GM19238 (cell line): ENCODE results near the gene ADPRM.
"Not testable (repeated sequence)": the region's sequence is repeated elsewhere in the genome, so short reads cannot be mapped to it uniquely, and the experiment has no call there.

Source experiments
- DNase-seq: peaks from one replicate; pipeline ENCODE4 v3.0.0; 2011; ENCODE audit warnings: low spot score; ENCODE audit not compliant: insufficient read length

The ADPRM gene

DNA sequence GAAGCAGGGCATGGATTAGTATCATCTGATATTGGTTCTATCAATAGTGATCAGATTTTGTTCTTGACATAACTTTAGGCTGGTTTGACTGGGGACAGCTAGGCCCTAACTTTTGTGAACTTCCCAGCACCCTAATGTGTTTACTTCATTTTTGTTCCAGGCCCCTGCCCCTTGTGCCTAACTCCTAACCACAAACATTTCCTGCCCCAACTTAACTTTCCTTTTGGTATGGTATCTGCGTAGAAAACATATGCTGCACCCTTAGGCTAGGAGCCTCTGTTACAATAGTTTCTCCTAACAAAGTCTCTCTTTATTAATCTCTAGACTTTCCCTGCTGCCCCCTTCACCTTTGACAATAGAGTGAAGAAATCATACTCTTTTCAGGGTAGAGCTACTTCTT is 2.5 kb downstream of the ADPRM start:
- DNase-seq, result no peak

DNA sequence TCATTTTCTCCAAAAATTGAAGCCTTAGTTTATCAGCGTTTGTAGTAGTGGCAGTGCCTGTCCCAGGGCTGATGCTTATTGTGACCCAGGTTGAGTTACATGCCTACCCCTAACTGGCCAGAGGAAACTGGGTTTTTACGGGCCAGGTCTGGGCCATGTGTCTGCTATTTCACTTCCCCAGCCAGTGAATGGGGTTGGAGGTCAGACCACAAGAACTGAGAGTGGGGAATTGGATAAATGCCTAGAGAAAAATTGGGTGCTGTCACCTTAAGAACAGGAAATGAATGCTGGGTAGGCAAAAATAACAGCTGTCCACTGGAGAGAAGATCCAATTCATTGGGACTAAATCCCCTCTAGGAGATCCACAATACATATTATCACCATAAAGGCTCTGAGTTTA is 5.2 kb downstream of the ADPRM start:
- no peak for DNase-seq

DNA sequence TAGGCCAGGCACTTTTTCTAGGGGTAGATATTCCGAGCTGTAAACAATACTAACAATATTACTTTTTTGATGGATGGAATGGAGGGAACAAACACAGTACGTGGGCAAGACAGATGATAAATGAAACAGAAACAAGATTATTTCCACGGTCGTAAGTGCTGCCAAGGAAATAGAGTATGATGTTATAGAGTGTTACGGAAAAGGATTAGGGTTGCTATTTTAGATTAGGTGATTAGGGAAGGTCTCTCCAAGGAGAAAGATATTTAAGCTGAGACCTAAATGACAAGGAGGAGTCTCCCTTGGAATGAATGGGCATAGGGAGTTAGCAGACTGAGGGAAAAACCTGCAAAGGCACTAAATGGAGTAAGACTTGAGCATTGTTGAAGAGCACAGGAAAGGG is 8.3 kb downstream of the ADPRM start:
- no peak for DNase-seq

DNA sequence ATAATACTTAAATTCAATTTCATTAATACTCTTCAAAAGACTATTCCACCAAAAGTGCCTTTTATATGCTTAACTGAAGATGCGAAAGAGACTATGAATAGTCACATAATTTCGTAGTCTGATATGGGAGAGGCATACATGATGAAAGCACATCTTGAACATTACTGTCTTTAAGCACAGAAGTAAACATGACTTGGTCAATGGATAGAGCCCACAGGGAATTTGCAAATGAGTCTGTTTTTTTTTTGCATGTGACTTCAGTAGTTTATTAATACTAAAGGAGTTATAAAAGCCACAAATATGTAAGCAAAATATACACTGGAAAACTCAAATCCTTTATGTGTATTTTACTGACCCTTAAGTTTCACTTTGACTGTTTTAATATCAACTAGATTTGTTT is 15.9 kb downstream of the ADPRM start:
- no peak for DNase-seq

DNA sequence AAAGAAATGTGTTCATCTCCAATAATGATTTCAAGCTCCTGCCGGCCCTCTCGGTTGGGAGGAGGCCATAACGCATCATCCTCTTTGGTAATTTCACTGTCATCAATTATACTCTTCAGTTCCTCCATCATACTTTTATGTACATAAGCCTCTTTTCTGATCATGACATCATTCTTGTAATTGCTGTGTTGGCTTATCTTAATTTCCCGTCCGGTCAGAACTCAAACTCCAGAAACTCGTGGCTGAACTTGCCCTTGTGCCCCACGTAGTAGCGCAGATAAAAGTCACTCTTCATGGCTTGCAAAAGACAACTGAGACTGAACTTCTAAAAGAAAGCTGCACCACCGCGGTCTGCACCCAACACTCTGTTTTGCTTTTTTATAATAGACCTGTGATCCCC is 18.8 kb downstream of the ADPRM start:
- DNase-seq, result no peak

DNA sequence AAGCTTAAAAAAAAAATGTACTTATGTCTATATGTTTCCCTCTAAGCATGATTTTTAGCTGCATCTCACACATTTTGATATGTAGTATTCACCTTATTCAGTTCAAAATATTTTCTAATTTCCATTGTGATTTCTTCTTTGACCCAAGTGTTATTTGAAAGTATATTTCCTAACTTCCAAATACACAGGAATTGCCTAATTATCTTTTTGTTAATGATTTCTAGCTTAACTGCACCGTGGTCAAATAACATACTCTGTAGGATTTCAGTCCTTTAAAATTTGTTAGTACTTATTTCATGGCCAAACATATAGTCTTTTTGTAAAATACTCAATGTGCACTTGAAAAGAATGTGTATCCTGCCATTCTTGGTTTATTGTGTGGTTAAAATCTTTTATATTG is 21.2 kb downstream of the ADPRM start:
- DNase-seq, result no peak

DNA sequence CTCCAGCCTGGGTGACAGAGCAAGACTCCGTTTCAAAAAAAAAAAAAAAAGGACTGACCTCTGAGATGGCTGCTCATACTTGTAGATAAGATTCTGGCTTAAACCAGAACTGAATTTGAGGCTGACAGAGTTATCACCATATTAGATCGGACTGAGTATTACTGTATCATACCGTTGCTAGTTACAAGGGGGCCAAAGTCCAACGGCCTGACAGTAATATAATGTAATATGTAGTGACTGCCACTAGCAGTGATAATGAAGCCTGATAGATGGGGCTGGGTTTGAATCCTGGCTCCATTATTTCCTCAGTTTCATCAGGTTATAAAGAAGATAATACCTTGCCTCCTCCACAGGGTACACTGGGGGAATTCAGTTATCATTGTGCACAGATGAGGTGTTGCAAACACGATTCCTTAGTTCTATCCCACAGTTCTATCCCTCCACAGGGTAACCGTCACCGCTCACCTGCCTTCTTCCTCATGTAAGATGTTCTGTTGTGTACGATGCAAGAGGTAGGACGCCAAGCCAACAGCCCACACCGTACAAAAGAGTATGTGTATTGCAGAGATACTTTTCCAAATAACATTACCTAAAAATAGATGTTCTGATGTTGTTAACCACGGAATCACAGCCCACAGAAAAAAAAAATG is 27.3 kb downstream of the ADPRM start:
- DNase-seq, result no peak

DNA sequence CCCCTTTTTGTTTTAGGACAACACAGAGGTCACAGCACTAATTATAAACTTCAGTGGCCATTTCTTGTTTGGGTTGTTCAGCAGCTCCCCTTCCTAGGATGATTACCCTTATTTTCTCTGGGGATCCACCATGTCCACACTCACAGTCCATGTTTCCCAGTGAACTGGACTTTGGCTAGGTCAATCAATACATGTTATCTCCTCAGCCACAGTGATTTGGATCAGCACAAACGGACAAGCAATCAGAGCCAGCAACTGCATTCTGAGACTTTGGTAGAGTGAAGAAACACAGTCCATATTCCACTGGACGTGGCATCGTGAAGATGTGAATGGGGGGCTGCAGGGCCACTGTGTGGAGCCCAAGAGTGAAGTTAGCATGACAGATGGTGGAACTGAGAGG is 27.9 kb downstream of the ADPRM start:
- no peak for DNase-seq

DNA sequence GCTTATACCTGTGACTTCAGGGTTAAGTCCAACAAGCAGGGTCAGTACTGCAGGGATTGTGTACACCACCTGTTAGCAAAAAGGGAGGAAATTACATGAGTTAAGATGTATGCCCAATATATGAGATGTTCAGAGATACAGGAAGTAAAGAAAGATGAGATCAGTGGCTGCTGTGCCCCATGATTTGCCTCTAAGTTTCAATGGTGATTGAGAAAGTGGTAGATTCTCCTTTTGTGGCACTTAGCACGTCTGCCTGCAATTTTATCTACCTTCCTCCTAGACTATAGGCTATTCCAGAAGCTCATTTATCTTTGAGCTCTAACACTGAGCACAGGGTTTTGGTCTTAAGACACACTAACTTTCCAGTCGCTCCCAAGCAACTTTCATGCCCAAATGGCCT is 28.8 kb downstream of the ADPRM start:
- no peak for DNase-seq

DNA sequence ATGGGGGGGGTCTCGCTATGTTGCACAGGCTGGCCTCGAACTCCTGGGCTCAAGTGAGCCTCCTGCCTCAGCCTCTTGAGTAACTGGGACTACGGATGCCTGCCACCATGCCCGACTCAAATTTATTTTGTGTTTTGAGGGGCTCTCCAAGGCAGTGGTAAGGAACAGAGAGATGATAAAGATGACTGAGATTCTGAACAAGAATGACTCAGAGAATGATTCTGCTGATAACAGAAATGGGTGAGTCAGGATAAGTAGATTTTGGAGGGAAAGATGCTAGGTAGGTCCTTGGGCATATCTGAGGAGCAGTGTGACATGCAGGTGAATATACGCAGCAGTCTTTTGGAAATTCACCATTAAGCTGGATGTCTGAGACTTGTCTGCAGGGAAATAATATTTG is 29.8 kb downstream of the ADPRM start:
- no peak for DNase-seq

DNA sequence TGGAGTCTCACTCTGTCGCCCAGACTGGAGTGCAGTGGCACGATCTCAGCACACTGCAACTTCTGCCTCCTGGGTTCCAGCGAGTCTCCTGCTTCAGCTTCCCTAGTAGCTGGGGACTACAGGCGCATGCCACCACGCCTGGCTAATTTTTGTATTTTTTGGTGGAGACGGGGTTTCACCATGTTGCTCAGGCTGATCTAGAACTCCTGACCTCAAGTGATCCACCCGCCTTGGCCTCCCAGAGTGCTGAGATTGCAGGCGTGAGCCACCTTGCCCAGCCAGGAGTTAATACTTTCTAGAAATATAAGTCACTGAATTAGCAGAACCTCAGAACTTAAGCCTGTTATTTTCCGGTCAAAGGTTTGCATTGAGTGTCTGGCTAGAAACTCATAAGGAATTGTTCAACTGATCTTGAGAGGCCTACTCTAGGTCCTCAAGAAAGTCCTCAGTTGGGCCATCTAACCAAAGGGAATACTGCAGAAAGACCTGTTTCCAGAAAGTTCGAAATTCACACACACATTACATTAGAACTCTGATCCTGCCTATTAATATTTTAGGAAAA is 31.0 kb downstream of the ADPRM start:
- no peak for DNase-seq

DNA sequence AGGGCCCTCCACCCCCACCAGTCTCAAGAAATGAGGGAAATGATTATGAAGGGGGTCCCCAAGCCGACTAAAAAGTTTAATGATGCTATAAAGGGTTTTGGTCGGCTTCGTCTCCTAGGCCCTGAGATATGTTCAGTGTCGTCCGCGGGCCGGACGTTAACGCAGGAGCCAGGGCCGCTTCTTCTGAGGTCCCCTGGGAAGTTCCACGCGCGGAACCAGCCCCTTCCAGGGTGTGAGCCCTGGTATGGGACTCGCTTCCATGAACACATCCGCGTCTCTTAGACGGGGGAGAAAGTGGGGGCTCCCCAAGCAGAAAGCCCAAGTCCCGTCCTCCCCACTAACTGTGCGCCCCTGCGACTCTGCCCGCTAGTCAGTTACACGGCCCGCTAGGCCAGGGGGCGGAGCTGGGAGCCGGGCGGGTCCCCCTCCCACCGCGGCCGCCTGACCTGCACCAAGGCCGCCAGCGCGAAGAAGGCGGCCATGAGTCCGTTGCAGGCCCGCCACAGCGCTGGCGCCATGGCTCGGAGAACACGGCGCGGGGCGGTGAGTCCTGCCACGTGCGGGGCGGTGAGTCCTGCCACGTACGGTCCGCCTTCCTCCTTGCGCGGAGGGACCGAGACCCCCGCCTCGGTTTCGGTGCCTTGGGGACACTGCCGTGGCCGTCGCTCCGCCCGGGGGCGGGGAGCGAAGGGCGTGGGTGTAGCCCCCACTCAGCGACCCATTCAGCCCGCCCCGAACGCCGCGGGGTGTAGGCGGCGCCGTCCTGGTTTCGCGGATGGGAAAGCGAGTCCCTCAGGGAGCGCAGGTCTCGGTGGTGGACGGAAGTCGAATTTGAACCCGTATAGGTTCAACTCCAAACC is 32.2 kb downstream of the ADPRM start, which contains the start of gene TMEM220:
TMEM220 (minus strand) TSS at position 690 of the 860 bp plus-strand sequence; CDS start at position 518, 172 bp downstream.
- DNase-seq, result peak; percentile 19

DNA sequence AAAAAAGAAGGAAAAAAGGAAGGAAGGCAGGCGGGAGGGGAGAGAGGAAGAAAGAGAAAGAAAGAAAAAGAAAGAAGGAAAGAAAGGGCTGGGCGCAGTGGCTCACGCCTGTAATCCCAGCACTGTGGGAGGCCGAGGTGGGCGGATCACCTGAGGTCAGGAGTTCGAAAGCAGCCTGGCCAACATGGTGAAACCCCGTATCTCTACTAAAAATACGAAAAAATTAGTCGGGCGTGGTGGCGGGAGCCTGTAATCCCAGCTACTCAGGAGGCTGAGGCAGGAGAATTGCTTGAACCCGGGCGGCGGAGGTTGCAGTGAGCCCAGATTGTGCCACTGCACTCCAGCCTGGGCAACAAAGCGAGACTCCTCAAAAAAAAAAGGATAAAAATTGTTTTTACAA is 32.9 kb downstream of the ADPRM start:
- not testable (repeated sequence) for DNase-seq

DNA sequence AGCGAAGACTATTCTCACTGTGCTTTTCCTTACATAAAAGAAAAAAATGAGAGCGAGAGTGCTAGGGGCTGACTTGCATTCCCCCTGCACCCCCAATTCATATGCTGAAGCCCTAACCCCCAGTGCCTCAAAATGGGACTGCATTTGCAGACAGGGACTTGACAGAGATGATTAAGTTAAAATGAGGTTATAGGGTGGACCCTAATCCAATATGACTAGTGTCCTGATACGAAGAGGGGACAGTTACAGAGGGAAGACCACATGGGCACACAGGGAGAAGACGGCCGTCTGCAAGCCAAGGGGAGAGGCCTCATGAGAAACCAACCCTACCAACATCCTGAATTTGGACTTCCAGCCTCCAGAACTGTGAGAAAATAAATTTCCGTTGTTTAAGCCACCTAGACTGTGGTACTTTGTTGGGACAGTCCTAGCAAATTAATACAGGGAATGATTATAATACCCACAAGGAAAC is 34.0 kb downstream of the ADPRM start:
- no peak for DNase-seq

DNA sequence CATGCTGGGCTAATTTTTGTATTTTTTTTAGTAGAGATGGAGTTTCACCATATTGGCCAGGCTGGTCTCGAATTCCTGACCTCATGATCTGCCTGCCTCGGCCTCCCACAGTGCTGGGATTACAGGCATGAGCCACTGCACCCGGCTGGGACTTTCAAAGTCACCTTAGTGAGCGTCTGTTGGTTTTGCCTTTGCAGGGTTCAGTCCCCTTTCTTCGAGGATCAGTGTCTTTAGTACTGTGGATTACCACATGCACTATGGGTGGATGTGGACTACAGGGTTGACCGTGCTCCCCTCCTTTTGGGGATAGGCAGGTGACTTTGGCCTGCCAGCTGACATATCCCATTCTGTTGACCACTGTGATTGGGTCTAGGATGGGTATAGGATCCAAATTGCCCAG is 34.7 kb downstream of the ADPRM start:
- not testable (repeated sequence) for DNase-seq

DNA sequence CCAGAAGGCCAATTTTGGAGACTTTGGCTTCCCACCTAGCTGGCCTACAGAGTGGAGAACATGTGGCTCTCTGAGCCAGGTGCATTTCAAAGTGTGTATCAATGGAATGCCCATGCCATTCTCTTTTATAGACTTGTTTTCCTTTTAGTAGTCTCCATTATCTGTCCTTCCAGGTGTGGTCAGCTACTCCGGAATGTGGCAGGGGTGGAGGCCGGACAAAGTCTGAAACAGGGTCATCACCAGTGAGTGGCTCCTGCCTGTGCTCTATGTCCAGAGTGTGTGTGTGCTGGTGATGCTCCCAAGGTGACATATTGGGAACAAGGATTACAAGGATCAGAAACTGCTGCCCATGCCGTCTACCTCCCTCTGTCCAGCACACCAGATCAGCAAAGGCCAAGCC is 36.3 kb downstream of the ADPRM start:
- no peak for DNase-seq

DNA sequence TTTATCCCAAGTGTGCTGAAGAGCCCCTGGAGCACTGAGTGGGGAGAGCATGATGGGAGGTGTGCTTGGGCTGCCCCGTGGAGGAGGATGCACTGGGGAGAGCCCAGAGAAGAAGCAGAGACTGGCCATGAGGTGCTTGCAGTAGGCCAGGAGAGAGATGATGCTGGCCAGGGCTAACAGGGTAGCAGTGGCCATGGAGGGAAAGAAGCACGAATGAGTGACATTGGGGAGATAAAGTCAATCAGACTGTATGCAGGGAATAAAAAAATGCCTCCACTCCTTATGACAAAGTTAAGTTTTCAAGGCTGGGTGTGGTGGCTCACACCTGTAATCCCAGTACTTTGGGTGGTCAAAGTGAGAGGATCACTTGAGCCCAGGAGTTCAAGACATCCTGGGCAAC is 37.9 kb downstream of the ADPRM start:
- no peak for DNase-seq

DNA sequence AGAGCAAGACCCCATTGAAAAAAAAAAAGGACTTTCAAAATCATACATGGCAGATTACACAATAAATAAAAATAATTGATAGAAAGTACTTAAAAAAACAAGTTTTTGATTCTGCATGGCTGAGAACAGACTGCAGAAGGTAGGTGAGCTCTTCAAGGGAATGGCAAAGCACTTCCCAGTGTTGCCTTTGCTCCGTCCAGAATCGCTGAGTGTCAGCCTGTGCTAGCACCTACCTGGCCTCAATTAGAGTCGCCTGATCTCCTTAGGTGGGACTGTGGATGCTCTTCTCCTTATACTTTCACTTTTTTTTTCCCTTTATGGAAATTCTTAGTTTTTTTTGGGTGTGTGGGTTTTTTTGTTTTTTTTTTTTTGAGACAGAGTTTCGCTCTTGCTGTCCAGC is 38.4 kb downstream of the ADPRM start:
- DNase-seq, result no peak

DNA sequence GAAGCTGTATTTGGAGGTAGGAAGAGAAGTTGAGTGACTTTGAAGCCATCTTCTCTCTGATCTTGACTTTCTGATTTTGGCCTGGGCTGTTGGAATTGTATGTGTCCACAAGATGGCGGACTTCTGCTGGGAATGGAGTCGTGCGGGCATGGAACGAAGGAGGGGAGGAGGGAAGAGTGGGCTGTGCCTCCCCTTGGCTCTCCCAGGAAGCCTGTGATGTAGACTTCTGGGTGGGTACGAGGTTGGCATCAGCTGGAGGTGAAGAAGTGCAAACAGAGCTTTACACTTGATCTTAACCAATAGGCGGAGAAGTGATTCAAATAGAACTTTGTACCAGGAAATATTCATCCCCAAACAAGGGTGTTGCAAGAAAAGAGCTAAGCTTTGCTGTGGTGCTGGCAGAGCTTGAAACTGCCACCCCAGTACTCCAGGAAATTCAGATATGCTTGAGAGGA is 39.8 kb downstream of the ADPRM start:
- peak; percentile 16 for DNase-seq

DNA sequence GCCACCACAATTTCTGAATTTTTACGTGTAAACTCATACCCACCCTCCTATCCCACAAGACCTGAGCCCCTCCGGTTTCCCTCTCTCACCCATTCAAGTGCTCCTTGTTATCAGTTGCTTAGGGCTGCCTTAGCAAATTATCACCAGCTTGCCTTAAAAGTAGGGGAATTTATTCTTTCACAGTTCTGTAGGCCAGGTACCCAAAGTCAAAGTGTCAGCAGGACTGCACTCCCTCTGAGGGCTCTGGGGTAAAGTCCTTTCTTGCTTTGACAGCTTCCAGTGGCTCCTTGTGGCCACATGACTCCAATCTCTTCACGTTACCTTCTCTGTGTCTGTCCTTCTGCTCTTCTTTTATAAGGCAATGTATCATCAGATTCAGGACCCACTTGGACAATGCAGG is 40.3 kb downstream of the ADPRM start:
- DNase-seq, result no peak

DNA sequence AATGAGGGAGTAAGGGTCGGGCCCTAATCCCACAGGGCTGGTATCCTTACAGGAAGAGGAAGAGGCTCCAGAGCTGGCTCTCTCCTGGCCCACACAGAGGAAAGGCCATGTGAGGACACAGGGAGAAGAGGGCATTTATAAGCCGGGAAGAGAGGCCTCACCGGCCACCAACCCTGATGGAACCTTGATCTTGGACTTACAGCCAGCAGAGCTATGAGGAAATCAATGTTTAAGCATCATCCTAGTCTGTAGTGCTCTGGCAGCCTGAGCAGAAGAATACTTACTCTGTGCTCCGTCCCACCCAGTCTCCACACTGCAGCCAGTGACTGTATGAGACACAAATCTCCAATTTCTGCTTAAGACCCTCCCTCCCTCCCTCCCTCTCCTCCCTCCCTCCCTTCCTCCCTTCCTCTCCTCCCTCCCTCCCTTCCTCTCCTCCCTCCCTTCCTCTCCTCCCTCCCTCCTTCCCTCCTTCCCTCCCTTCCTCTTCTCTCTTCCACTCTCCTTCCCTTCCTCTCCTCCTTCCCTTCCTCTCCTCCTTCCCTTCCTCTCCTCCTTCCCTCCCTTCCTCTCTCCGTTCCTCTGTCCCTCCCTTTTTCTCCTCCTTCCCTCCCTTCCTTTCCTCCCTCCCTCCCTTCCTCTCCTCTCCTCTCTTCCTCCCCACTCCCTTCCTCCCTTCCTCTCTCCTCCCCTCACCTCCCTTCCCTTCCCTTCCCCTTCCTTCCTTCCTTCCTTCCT is 41.3 kb downstream of the ADPRM start:
- DNase-seq, result no peak

DNA sequence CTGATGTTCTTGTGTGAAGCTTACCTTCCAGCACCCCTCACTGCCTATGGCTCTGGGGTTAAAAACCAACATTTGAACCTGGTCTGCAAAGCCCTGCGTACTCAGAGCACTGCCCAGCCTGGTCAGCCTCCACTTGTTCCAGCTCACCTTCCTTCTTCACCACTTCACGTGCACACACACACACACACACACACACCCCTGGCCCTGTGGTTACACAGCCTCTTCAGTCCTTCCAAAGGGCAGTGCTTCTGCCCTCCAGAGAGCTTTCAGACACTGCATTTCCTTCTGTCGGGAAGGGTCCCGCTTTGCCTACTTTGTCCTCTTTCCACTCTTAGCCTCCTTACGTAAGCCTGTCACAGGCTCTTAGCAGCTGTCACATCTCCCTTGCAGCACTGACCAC is 42.0 kb downstream of the ADPRM start:
- no peak for DNase-seq
